Cardiac muscle cell (in vitro differentiated cells and primary cell): ENCODE results near the gene BAIAP3. TPM values are rescaled to one million over a fixed set of nuclear protein-coding genes. Genes with fewer than 3 reads are reported as not detected.
"Not testable (repeated sequence)": the region's sequence is repeated elsewhere in the genome, so short reads cannot be mapped to it uniquely, and the experiment has no call there.

Experiments used
- DNase-seq, 2 donors: peaks; one replicate each; pipeline versions ENCODE4 v3.0.0 to v3.0.0-alpha.2; 2010 to 2017; ENCODE audit warnings: low read depth in 1 of 2, low spot score in 1 of 2
- H3K27ac ChIP-seq: fragments of 200-600 bp; sonication (generic); 2 replicates; pipeline ENCODE4 v1.5.1; 2016
- H3K27me3 ChIP-seq: fragments of 200-600 bp; sonication (generic); 2 replicates; pipeline ENCODE4 v1.6.0; 2016; ENCODE audit warnings: control low read depth
- H3K36me3 ChIP-seq: fragments of 200-600 bp; sonication (generic); 2 replicates; pipeline ENCODE4 v1.5.1; 2016; ENCODE audit warnings: control low read depth
- H3K4me1 ChIP-seq: fragments of 200-600 bp; sonication (generic); 2 replicates; pipeline ENCODE4 v1.8.1; 2017; ENCODE audit warnings: low read depth, mild to moderate bottlenecking, mixed run types
- H3K4me3 ChIP-seq: fragments of 200-600 bp; sonication (generic); 2 replicates; pipeline ENCODE4 v1.5.1; 2016; ENCODE audit warnings: mild to moderate bottlenecking
- H3K9me3 ChIP-seq: fragments of 200-600 bp; sonication (generic); 2 replicates; pipeline ENCODE4 v1.5.1; 2017; ENCODE audit warnings: low read depth, mild to moderate bottlenecking, control low read depth
- CTCF ChIP-seq: IDR thresholded peaks from 2 replicates; pipeline ENCODE4 v1.5.1; 2012; ENCODE audit warnings: low read depth, mild to moderate bottlenecking, low read length
- polyA plus RNA-seq: library from polyadenylated mRNA; unstranded; fragments of >200 nt; fragmentation: Nextera tagmentation; extraction: Ambion mirVana; gene quantifications from 2 replicates; pipeline ENCODE4 v1.2.1, GENCODE V29; 2016
- total RNA-seq: library from RNA; depleted of rRNA; stranded (reverse); fragments of >200 nt; gene quantifications from 2 replicates; pipeline ENCODE4 v1.2.3, GENCODE V29; 2016

Gene BAIAP3
- total and polyA plus RNA-seq, 2 experiments from 2014 or later: 7.4 to 7.7 TPM

DNA sequence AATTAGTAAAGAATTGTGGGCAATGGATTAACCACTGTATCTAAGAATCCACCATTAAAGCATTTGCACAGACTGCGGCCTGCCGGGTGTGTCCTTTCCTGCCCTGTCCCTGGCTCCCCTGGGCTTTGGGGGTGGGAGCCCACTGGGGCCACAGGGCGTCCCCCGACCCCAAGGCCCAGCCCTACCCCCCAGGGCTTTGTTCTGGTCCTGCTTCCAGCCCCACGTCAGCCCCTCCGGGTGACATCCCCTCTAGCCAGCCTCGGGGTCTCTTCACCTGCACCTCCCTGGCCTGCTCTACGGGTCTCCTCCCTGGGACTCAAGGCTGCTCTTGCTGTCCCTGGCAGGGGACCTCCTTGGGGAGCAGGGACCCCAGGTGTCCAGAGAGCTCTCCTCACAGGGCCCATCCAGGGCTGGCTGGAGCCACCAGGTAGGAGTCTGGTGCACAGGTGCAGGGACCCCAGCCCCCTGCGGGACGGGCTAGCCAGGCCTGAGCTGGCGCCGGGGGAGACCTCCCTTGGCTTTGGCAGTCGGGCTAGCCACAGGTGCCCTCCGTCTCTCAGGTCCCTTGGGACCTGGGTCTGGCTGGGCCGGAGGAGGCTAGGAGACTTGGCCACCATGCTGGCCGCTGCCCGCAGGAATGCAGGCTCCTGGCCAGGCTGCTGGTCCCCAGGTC lies 6.4 kb upstream of the BAIAP3 start:
- Histone ChIP-seq H3K27ac (no peak overlapping the region), H3K4me1 (no peaks in the 10 kb centered on the region)

GRCh38 chr16:1327619-1327947 lies 5.9 kb upstream of the BAIAP3 start:
- no peaks in the 10 kb centered on the region for H3K4me1 ChIP-seq
- no peak for DNase-seq
- no peak overlapping the region for H3K4me3 ChIP-seq
- peaks cover 22% of the 10 kb centered on the region for H3K27me3 ChIP-seq
- TF ChIP-seq CTCF: no peak
- H3K27ac ChIP-seq: no peak overlapping the region
- H3K9me3 ChIP-seq: no peaks in the 10 kb centered on the region
- H3K36me3 ChIP-seq: peaks cover 4% of the 10 kb centered on the region

More for the DNA sequence above, 6.4 kb upstream of the BAIAP3 start:
- Histone ChIP-seq H3K4me3 (no peak overlapping the region), H3K36me3 (peaks cover 4% of the 10 kb centered on the region), H3K9me3 (no peaks in the 10 kb centered on the region), H3K27me3 (peaks cover 17% of the 10 kb centered on the region)
- TF ChIP-seq CTCF: no peak
- DNase-seq: no peak

DNA sequence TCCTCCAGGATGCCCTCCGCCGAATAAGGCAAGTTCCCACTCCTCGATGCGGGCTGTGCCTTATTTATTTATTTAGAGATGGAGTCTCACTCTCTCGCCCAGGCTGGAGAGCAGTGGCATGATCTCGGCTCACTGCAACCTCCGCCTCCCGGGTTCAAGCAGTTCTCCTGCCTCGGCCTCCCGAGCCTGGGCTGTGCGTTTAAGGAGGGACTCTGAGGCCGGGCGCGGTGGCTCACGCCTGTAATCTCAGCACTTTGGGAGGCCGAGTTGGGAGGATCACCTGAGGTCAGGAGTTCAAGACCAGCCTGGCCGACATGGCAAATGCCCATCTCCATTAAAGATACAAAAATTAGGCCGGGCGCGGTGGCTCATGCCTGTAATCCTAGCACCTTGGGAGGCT lies 5.3 kb upstream of the BAIAP3 start:
- H3K9me3 ChIP-seq, DNase-seq, H3K27ac ChIP-seq, H3K36me3 ChIP-seq, H3K4me3 ChIP-seq, H3K4me1 ChIP-seq: not testable (repeated sequence)
- H3K27me3 ChIP-seq: peaks cover 28% of the 10 kb centered on the region

DNA sequence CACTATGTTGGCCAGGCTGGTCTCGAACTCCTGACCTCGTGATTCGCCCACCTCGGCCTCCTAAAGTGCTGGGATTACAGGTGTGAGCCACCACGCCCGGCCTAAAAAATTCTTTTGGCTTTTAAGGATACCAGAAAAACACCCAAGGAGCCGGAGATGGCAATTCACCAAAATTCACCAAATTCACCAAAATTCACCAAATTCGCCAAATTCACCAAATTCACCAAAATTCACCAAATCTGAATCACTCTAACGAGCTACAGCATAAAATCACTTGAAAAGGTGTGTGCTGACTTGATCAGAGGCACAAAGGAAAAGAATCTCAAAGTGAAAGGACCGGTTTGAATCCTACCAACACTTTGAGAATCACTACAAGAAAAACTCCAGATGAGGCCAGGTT lies 4.5 kb upstream of the BAIAP3 start:
- peaks cover 36% of the 10 kb centered on the region for H3K27me3 ChIP-seq
- H3K4me3 ChIP-seq, H3K4me1 ChIP-seq, H3K27ac ChIP-seq, H3K9me3 ChIP-seq, H3K36me3 ChIP-seq, DNase-seq: not testable (repeated sequence)

- Histone ChIP-seq H3K27ac (no peak overlapping the region), H3K36me3 (no peaks in the 10 kb centered on the region), H3K27me3 (peaks cover 50% of the 10 kb centered on the region), H3K4me3 (no peak overlapping the region), H3K4me1 (no peaks in the 10 kb centered on the region), H3K9me3 (no peaks in the 10 kb centered on the region)
- no peak for DNase-seq
- TF ChIP-seq CTCF: peak; percentile 48
Measured at GRCh38 chr16:1330260-1330914, 3.1 kb upstream of the BAIAP3 start.

DNA sequence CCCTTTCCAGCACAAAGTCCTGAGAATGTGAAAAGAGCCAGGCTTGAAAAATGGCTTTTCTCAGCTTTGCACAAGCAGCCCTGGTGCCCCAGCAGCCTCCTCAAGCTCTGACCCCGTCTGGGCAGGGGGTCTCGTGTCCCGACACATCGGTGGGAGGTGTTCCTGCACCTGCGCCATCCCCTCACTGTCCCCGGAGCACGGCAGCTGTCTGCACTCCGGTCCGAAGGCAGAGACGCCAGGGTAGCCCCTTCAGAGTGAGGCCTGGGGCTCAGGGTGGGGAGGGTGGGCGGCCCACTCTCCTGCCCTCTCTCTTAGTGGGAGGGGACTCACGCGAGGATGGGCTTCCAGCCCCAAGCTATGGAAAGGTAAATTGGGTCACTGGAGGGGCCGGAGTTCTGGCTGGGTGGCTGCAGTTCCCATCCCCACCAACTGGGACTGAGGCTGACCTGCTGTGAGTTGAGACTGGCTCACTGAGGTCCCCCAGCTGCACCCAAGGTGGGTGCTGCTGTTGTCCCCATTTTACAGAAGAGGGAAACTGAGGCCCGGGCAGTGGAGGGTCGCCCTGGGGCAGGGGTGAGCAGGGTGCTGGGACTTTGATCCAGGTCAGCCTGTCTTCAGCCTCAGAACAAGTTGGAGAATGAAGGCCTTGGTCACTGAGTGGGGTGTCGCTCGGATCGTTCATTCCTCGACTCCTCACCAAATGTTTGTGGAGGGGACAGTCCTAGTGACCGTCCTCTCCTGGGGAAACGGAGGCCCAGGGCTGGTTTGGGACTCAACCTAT lies 2.3 kb upstream of the BAIAP3 start:
- DNase-seq: no peak
- no peak overlapping the region for H3K27ac ChIP-seq
- no peaks in the 10 kb centered on the region for H3K9me3 ChIP-seq
- no peaks in the 10 kb centered on the region for H3K4me1 ChIP-seq
- H3K36me3 ChIP-seq: no peaks in the 10 kb centered on the region
- TF ChIP-seq CTCF: no peak
- no peak overlapping the region for H3K4me3 ChIP-seq
- H3K27me3 ChIP-seq: peaks cover 58% of the 10 kb centered on the region
